Measurements from ENCODE around the gene ZNF425. TPM values are rescaled to one million over a fixed set of nuclear protein-coding genes. Genes with fewer than 3 reads are reported as not detected.
"Not testable (repeated sequence)": the region's sequence is repeated elsewhere in the genome, so short reads cannot be mapped to it uniquely, and the experiment has no call there.

The ZNF425 gene
- polyA plus RNA-seq, 3 donors, result 0.15 to 0.17 TPM; not detected in 1

- H3K4me2 ChIP-seq (replicated peaks; ENCODE audit: extremely low read depth, low read length, poor library complexity, severe bottlenecking), result no peak overlapping the region
- peaks cover 24% of the 10 kb centered on the region for H3K79me2 ChIP-seq (ENCODE audit: insufficient read depth, low read length)
- no peak overlapping the region for H3K9ac ChIP-seq (ENCODE audit: insufficient read depth, low read length, poor library complexity, severe bottlenecking)
- Mint-ChIP-seq H3K27me3 (ENCODE audit: low read depth in 3 of 3) (no peaks in the 10 kb centered on the region), H3K4me3 (no peak overlapping the region), H3K4me1 (peaks cover 30% of the 10 kb centered on the region), H3K9me3 (peaks cover 0 to 3% (median 0%) of the 10 kb centered on the region in 7 donors), H3K27ac (peak overlapping the region in 1 of 7 donors; percentile 41), H3K36me3 (peaks cover 3% of the 10 kb centered on the region in 2 donors)
- H2AFZ ChIP-seq (ENCODE audit: insufficient read depth, low read depth, low read length, poor library complexity, severe bottlenecking), result no peak overlapping the region
- no peaks in the 10 kb centered on the region for H3K9me3 ChIP-seq (replicated peaks in 1 of 2; ENCODE audit: control insufficient read depth in 1 of 2, insufficient read depth in 1 of 2, low read length in 2 of 2)
- peaks cover 15 to 16% of the 10 kb centered on the region in 2 donors for H3K4me1 ChIP-seq (ENCODE audit: control insufficient read depth in 1 of 2, insufficient read depth in 2 of 2, low read length in 2 of 2)
- no peak for DNase-seq
- peaks cover 15% of the 10 kb centered on the region for H4K20me1 ChIP-seq (ENCODE audit: insufficient read depth, low read length)
- intact Hi-C loops (cut with micrococcal nuclease), result loop anchor here in 1 of 2 donors (5.0 kb wide), 1 partner anchor 118 kb away; the partner anchor contains the start of gene PDIA4
- no peaks in the 10 kb centered on the region for H3K27me3 ChIP-seq (ENCODE audit: control insufficient read depth in 2 of 2, insufficient read depth in 2 of 2, low read length in 2 of 2)
- H3K36me3 ChIP-seq (replicated peaks in 1 of 2; ENCODE audit: control insufficient read depth in 1 of 2, insufficient read depth in 2 of 2, low read length in 2 of 2), result no peaks in the 10 kb centered on the region
- 93% methylated on average over 2 of the region's 8 CpGs for whole genome bisulfite sequencing (ENCODE audit: insufficient coverage)
- no peak overlapping the region for H3K27ac ChIP-seq (ENCODE audit: low read depth in 1 of 2, low read length in 2 of 2)
- TF ChIP-seq, protein P1, sequence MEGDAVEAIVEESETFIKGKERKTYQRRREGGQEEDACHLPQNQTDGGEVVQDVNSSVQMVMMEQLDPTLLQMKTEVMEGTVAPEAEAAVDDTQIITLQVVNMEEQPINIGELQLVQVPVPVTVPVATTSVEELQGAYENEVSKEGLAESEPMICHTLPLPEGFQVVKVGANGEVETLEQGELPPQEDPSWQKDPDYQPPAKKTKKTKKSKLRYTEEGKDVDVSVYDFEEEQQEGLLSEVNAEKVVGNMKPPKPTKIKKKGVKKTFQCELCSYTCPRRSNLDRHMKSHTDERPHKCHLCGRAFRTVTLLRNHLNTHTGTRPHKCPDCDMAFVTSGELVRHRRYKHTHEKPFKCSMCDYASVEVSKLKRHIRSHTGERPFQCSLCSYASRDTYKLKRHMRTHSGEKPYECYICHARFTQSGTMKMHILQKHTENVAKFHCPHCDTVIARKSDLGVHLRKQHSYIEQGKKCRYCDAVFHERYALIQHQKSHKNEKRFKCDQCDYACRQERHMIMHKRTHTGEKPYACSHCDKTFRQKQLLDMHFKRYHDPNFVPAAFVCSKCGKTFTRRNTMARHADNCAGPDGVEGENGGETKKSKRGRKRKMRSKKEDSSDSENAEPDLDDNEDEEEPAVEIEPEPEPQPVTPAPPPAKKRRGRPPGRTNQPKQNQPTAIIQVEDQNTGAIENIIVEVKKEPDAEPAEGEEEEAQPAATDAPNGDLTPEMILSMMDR (IDR thresholded peaks at IDR 0.05), result no peak
- H3K4me3 ChIP-seq (replicated peaks in 1 of 3; ENCODE audit: low read depth in 2 of 3, low read length in 3 of 3), result no peak overlapping the region
Measured at GRCh38 chr7:149145031-149145845, 19.1 kb upstream of the ZNF425 start.

DNA sequence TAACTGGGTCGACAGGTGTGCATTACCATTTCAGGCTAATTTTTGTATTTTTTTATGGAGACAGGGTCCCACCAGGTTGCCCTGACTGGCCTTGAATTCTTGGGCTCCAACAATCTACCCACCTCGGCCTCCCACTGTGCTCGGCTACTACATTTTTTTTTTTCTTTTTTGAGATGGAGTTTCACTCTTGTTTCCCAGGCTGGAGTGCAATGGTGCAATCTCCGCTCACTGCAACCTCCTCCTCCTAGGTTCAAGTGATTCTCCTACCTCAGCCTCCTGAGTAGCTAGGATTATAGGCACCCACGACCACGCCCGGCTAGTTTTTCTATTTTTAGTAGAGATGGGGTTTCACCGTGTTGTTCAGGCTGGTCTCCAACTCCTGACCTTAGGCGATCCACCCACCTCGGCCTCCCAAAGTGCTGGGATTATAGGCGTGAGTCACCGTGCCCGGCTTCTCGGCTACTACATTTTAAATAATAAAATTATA is 18.4 kb upstream of the ZNF425 start:
- H3K36me3 Mint-ChIP-seq; H3K27ac Mint-ChIP-seq; H3K4me3 Mint-ChIP-seq; H4K20me1 ChIP-seq (ENCODE audit: insufficient read depth, low read length); H3K9me3 Mint-ChIP-seq; H3K27ac ChIP-seq (ENCODE audit: low read depth in 1 of 2, low read length in 2 of 2); H3K9me3 ChIP-seq (replicated peaks in 1 of 2; ENCODE audit: control insufficient read depth in 1 of 2, insufficient read depth in 1 of 2, low read length in 2 of 2); H3K27me3 ChIP-seq (ENCODE audit: control insufficient read depth in 2 of 2, insufficient read depth in 2 of 2, low read length in 2 of 2); H3K27me3 Mint-ChIP-seq (ENCODE audit: low read depth in 3 of 3); DNase-seq; H3K4me2 ChIP-seq (replicated peaks; ENCODE audit: extremely low read depth, low read length, poor library complexity, severe bottlenecking); intact Hi-C loops (cut with micrococcal nuclease); H2AFZ ChIP-seq (ENCODE audit: insufficient read depth, low read depth, low read length, poor library complexity, severe bottlenecking); H3K9ac ChIP-seq (ENCODE audit: insufficient read depth, low read length, poor library complexity, severe bottlenecking); H3K36me3 ChIP-seq (replicated peaks in 1 of 2; ENCODE audit: control insufficient read depth in 1 of 2, insufficient read depth in 2 of 2, low read length in 2 of 2); H3K4me3 ChIP-seq (replicated peaks in 1 of 3; ENCODE audit: low read depth in 2 of 3, low read length in 3 of 3): not testable (repeated sequence)
- Histone ChIP-seq H3K4me1 (ENCODE audit: control insufficient read depth in 1 of 2, insufficient read depth in 2 of 2, low read length in 2 of 2) (peaks cover 15 to 16% of the 10 kb centered on the region in 2 donors), H3K79me2 (ENCODE audit: insufficient read depth, low read length) (peaks cover 16% of the 10 kb centered on the region)
- peaks cover 27% of the 10 kb centered on the region for H3K4me1 Mint-ChIP-seq
- WGBS (ENCODE audit: insufficient coverage), result no CpG with 5 or more reads among the region's 14 CpGs
